Activated CD4-positive, alpha-beta T cell treated with anti-CD3 and anti-CD28 coated beads, Interleukin-2, amount 10 ng/mL, durations not matched to agents 7 days and 5 days (primary cell): ENCODE results near the gene CCNB1. TPM values are rescaled to one million over a fixed set of nuclear protein-coding genes. Genes with fewer than 3 reads are reported as not detected.

Experiments used
- CTCF ChIA-PET: fragments of 350-600 bp; sonication (Branson Sonifier 250); formaldehyde crosslinking; loops from one replicate; lab custom pipeline; 2021; ENCODE audit warnings: antibody characterized with exemption; lab: Charles Lee
- POLR2A ChIA-PET: fragments of 350-600 bp; sonication (Branson Sonifier 250); formaldehyde crosslinking; loops from one replicate; lab custom pipeline; 2021; ENCODE audit warnings: antibody characterized with exemption; lab: Charles Lee
- DNase-seq: peaks from one replicate; pipeline ENCODE4 v3.0.0-alpha.2; 2020
- H3K27ac Mint-ChIP-seq: one replicate; pipeline ENCODE4 v1.8.0; 2021; ENCODE audit warnings: mild to moderate bottlenecking, moderate library complexity, mixed read lengths
- H3K27me3 Mint-ChIP-seq: one replicate; pipeline ENCODE4 v1.8.0; 2021; ENCODE audit warnings: mixed read lengths
- H3K36me3 Mint-ChIP-seq: one replicate; pipeline ENCODE4 v1.8.0; 2021; ENCODE audit warnings: low read depth, mixed read lengths
- H3K4me1 Mint-ChIP-seq: one replicate; pipeline ENCODE4 v1.8.0; 2021; ENCODE audit warnings: mixed read lengths
- H3K4me3 Mint-ChIP-seq: one replicate; pipeline ENCODE4 v1.8.0; 2021; ENCODE audit warnings: mild to moderate bottlenecking, moderate library complexity, mixed read lengths
- H3K9me3 Mint-ChIP-seq: one replicate; pipeline ENCODE4 v1.8.0; 2021; ENCODE audit warnings: mixed read lengths
- total RNA-seq, 2 experiments: library from RNA; stranded (reverse); gene quantifications; one replicate each; pipeline ENCODE4 v1.2.3, GENCODE V29; 2021

CCNB1 gene
- total RNA-seq, 2 experiments from 2014 or later = 175 to 182 TPM

GRCh38 chr5:69188811-69189161, 21.8 kb downstream of the CCNB1 start:
- ChIA-PET POLR2A (interaction anchor here (0.7 to 0.8 kb wide), 2 partner anchors 13 to 30 kb away, joined by 3 read pairs; no protein-coding TSS in a partner anchor), CTCF (interaction anchor here (0.6 to 2.8 kb wide), 2 partner anchors 50 to 95 kb away, joined by 3 to 11 read pairs; partner anchors contain the start of gene SLC30A5)
- Mint-ChIP-seq H3K36me3 (peaks cover 8% of the 10 kb centered on the region), H3K27ac (peak overlapping the region; percentile 96), H3K4me1 (peaks cover 18% of the 10 kb centered on the region), H3K4me3 (peak overlapping the region; percentile 94), H3K9me3 (no peaks in the 10 kb centered on the region), H3K27me3 (no peaks in the 10 kb centered on the region)
- DNase-seq = no peak

GRCh38 chr5:69189162-69190086, 22.5 kb downstream of the CCNB1 start, which contains the start of gene CENPH:
CENPH (plus strand) TSS chr5:69189583; CDS start chr5:69189635, 52 bp downstream.
- CTCF ChIA-PET = interaction anchor here (0.6 to 2.8 kb wide), 7 partner anchors 11 to 96 kb away, joined by 3 to 11 read pairs (median 3); partner anchors contain the start of genes CDK7 and SLC30A5
- H3K27ac Mint-ChIP-seq = peak within 1 kb of the TSS; percentile 96
- H3K4me3 Mint-ChIP-seq = peak within 1 kb of the TSS; percentile 94
- no peaks in the 10 kb centered on the region for H3K9me3 Mint-ChIP-seq
- H3K27me3 Mint-ChIP-seq = no peaks in the 10 kb centered on the region
- peaks cover 8% of the 10 kb centered on the region for H3K36me3 Mint-ChIP-seq
- DNase-seq = peak; percentile 96
- POLR2A ChIA-PET = interaction anchor here (0.8 kb wide), 1 partner anchor 14 kb away, joined by 3 read pairs; no protein-coding TSS in a partner anchor
- H3K4me1 Mint-ChIP-seq = peaks cover 18% of the 10 kb centered on the region

GRCh38 chr5:69202497-69202896, 35.5 kb downstream of the CCNB1 start:
- ChIA-PET CTCF (interaction anchor here (1.0 to 1.8 kb wide), 4 partner anchors 8 to 51 kb away, joined by 3 to 4 read pairs (median 4); no protein-coding TSS in a partner anchor), POLR2A (no interaction called here)
- H3K36me3 Mint-ChIP-seq = peaks cover 25% of the 10 kb centered on the region
- H3K4me3 Mint-ChIP-seq = no peak overlapping the region
- no peak for DNase-seq
- H3K27ac Mint-ChIP-seq = no peak overlapping the region
- no peaks in the 10 kb centered on the region for H3K27me3 Mint-ChIP-seq
- peaks cover 3% of the 10 kb centered on the region for H3K4me1 Mint-ChIP-seq
- H3K9me3 Mint-ChIP-seq = no peaks in the 10 kb centered on the region

GRCh38 chr5:69206528-69207190, 39.7 kb downstream of the CCNB1 start:
- CTCF ChIA-PET = no interaction called here
- Mint-ChIP-seq H3K27me3 (no peaks in the 10 kb centered on the region), H3K4me1 (peaks cover 3% of the 10 kb centered on the region), H3K36me3 (peaks cover 16% of the 10 kb centered on the region), H3K9me3 (no peaks in the 10 kb centered on the region), H3K4me3 (no peak overlapping the region), H3K27ac (no peak overlapping the region)
- no peak for DNase-seq
- POLR2A ChIA-PET = no interaction called here

GRCh38 chr5:69209602-69210001, 42.7 kb downstream of the CCNB1 start:
- no peaks in the 10 kb centered on the region for H3K9me3 Mint-ChIP-seq
- peaks cover 10% of the 10 kb centered on the region for H3K36me3 Mint-ChIP-seq
- H3K4me1 Mint-ChIP-seq = peaks cover 6% of the 10 kb centered on the region
- H3K4me3 Mint-ChIP-seq = no peak overlapping the region
- no peak overlapping the region for H3K27ac Mint-ChIP-seq
- CTCF ChIA-PET = interaction anchor here (1.1 kb wide), 1 partner anchor 19 kb away, joined by 3 read pairs; no protein-coding TSS in a partner anchor
- POLR2A ChIA-PET = interaction anchor here (0.6 kb wide), 1 partner anchor 9 kb away, joined by 4 read pairs; no protein-coding TSS in a partner anchor
- DNase-seq = no peak
- H3K27me3 Mint-ChIP-seq = no peaks in the 10 kb centered on the region

- no peak for DNase-seq
- H3K27me3 Mint-ChIP-seq = no peaks in the 10 kb centered on the region
- ChIA-PET CTCF (interaction anchor here (1.1 to 1.4 kb wide), 2 partner anchors 9 to 11 kb away, joined by 3 to 4 read pairs; no protein-coding TSS in a partner anchor), POLR2A (no interaction called here)
- H3K9me3 Mint-ChIP-seq = no peaks in the 10 kb centered on the region
- H3K36me3 Mint-ChIP-seq = peaks cover 13% of the 10 kb centered on the region
- peaks cover 10% of the 10 kb centered on the region for H3K4me1 Mint-ChIP-seq
- no peak overlapping the region for H3K4me3 Mint-ChIP-seq
- no peak overlapping the region for H3K27ac Mint-ChIP-seq
Observed at GRCh38 chr5:69211200-69211599, 44.2 kb downstream of the CCNB1 start.

GRCh38 chr5:69212022-69212421, 45.1 kb downstream of the CCNB1 start:
- Mint-ChIP-seq H3K36me3 (peaks cover 9% of the 10 kb centered on the region), H3K27me3 (no peaks in the 10 kb centered on the region), H3K9me3 (no peaks in the 10 kb centered on the region), H3K27ac (peak overlapping the region; percentile 57), H3K4me1 (peaks cover 13% of the 10 kb centered on the region), H3K4me3 (no peak overlapping the region)
- DNase-seq = no peak
- POLR2A ChIA-PET = no interaction called here
- CTCF ChIA-PET = interaction anchor here (0.6 to 1.8 kb wide), 5 partner anchors 8 to 43 kb away, joined by 3 to 6 read pairs (median 4); partner anchors contain the start of gene CENPH

- CTCF ChIA-PET = interaction anchor here (1.5 to 1.8 kb wide), 4 partner anchors 10 to 24 kb away, joined by 3 to 4 read pairs (median 4); partner anchors contain the start of gene CENPH
- H3K4me1 Mint-ChIP-seq = peaks cover 21% of the 10 kb centered on the region
- no peaks in the 10 kb centered on the region for H3K9me3 Mint-ChIP-seq
- no peaks in the 10 kb centered on the region for H3K27me3 Mint-ChIP-seq
- DNase-seq = no peak
- no peak overlapping the region for H3K4me3 Mint-ChIP-seq
- POLR2A ChIA-PET = no interaction called here
- peaks cover 7% of the 10 kb centered on the region for H3K36me3 Mint-ChIP-seq
- no peak overlapping the region for H3K27ac Mint-ChIP-seq
Observed at GRCh38 chr5:69213513-69214215, 46.7 kb downstream of the CCNB1 start.

GRCh38 chr5:69217151-69217511, 50.2 kb downstream of the CCNB1 start:
- Mint-ChIP-seq H3K4me1 (peaks cover 22% of the 10 kb centered on the region), H3K27me3 (no peaks in the 10 kb centered on the region), H3K27ac (peak overlapping the region; percentile 98), H3K36me3 (peaks cover 9% of the 10 kb centered on the region), H3K4me3 (peak overlapping the region; percentile 96), H3K9me3 (peaks cover 2% of the 10 kb centered on the region)
- CTCF ChIA-PET = interaction anchor here (0.6 to 0.7 kb wide), 2 partner anchors 17 to 128 kb away, joined by 3 read pairs; no protein-coding TSS in a partner anchor
- no peak for DNase-seq
- POLR2A ChIA-PET = interaction anchor here (0.6 to 0.7 kb wide), 2 partner anchors 85 to 180 kb away, joined by 3 to 4 read pairs; no protein-coding TSS in a partner anchor

- Mint-ChIP-seq H3K36me3 (peaks cover 9% of the 10 kb centered on the region), H3K27ac (peak overlapping the region; percentile 98), H3K4me3 (peak overlapping the region; percentile 96), H3K27me3 (no peaks in the 10 kb centered on the region), H3K4me1 (peaks cover 23% of the 10 kb centered on the region), H3K9me3 (peaks cover 2% of the 10 kb centered on the region)
- POLR2A ChIA-PET = interaction anchor here (0.6 to 0.7 kb wide), 3 partner anchors 29 to 181 kb away, joined by 3 to 4 read pairs (median 3); no protein-coding TSS in a partner anchor
- DNase-seq = peak; percentile 93
- CTCF ChIA-PET = interaction anchor here (0.6 kb wide), 1 partner anchor 127 kb away, joined by 3 read pairs; no protein-coding TSS in a partner anchor
Observed at GRCh38 chr5:69217548-69218526, 50.9 kb downstream of the CCNB1 start.

- Mint-ChIP-seq H3K27ac (no peak overlapping the region), H3K9me3 (peaks cover 2% of the 10 kb centered on the region), H3K36me3 (peaks cover 4% of the 10 kb centered on the region), H3K27me3 (no peaks in the 10 kb centered on the region), H3K4me1 (peaks cover 23% of the 10 kb centered on the region), H3K4me3 (no peak overlapping the region)
- ChIA-PET POLR2A (interaction anchor here (0.5 kb wide), 1 partner anchor 47 kb away, joined by 3 read pairs; no protein-coding TSS in a partner anchor), CTCF (interaction anchor here (1.0 to 1.5 kb wide), 3 partner anchors 11 to 30 kb away, joined by 3 to 7 read pairs (median 4); partner anchors contain the start of genes CDK7 and CENPH)
- no peak for DNase-seq
Observed at GRCh38 chr5:69219939-69220338, 53.0 kb downstream of the CCNB1 start.
